Measurements from ENCODE around the gene UBTF. TPM values are rescaled to one million over a fixed set of nuclear protein-coding genes. Genes with fewer than 3 reads are reported as not detected.

The UBTF gene
- polyA plus RNA-seq, 1 donor (not counting 4 experiments of a cell fraction or from before 2014, with no cell fraction given) = 23.0 TPM

DNA sequence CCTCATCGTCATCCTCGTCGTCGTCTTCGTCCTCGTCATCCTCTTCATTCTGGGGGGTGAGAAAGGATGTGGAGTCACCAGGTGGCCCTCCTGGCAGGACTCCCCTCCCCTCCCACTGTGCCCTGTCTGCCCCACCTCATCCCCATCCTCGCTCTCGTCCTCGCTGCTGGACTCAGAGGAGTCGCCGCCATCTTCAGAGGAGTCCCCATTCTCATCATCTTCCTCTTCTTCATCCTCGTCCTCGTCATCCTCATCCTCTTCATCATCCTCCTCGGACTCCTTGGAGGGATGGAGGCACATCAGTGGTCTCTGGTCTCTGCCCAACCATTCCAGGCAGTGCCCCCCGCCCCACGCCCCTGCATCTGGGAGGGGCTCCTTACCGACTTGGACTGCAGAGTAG, 12.2 kb downstream of the UBTF start:
- no peak for FAIRE-seq
- no peak for TF ChIP-seq EZH2 (IDR thresholded peaks at IDR 0.05; ENCODE audit: low read length)
- TF ChIP-seq, protein P1, sequence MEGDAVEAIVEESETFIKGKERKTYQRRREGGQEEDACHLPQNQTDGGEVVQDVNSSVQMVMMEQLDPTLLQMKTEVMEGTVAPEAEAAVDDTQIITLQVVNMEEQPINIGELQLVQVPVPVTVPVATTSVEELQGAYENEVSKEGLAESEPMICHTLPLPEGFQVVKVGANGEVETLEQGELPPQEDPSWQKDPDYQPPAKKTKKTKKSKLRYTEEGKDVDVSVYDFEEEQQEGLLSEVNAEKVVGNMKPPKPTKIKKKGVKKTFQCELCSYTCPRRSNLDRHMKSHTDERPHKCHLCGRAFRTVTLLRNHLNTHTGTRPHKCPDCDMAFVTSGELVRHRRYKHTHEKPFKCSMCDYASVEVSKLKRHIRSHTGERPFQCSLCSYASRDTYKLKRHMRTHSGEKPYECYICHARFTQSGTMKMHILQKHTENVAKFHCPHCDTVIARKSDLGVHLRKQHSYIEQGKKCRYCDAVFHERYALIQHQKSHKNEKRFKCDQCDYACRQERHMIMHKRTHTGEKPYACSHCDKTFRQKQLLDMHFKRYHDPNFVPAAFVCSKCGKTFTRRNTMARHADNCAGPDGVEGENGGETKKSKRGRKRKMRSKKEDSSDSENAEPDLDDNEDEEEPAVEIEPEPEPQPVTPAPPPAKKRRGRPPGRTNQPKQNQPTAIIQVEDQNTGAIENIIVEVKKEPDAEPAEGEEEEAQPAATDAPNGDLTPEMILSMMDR (optimal IDR thresholded peaks at IDR 0.05 in 1 of 3, IDR thresholded peaks at IDR 0.05 in 1 of 3, conservative IDR thresholded peaks at IDR 0.05 in 1 of 3; ENCODE audit: extremely low read depth in 1 of 3, insufficient read depth in 2 of 3, low read length in 3 of 3) = no peak
- peaks cover 46% of the 10 kb centered on the region for H3K4me1 ChIP-seq (ENCODE audit: control insufficient read depth, extremely low read depth, insufficient read depth, low read length)
- H3K27ac ChIP-seq (ENCODE audit: control insufficient read depth, insufficient read depth, low read length) = no peak overlapping the region
- H3K9ac ChIP-seq (ENCODE audit: control insufficient read depth, extremely low read depth, insufficient read depth, low read length) = no peak overlapping the region
- DNase-seq (ENCODE audit: low read depth, low spot score) = no peak
- H3K4me2 ChIP-seq (ENCODE audit: control insufficient read depth, extremely low read depth, insufficient read depth, low read depth, low read length) = no peak overlapping the region
- dilution Hi-C loops (cut with MboI; ENCODE audit: extremely low pct_ligation_motif_present, low sequenced_read_pairs) = no loop called here
- peaks cover 26 to 40% of the 10 kb centered on the region in 2 experiments for H3K36me3 ChIP-seq (ENCODE audit: control insufficient read depth in 2 of 2, extremely low read depth in 1 of 2, insufficient read depth in 2 of 2, low read length in 2 of 2)
- no peaks in the 10 kb centered on the region for H3K27me3 ChIP-seq (ENCODE audit: control insufficient read depth, extremely low read depth, insufficient read depth, low read length)
- peaks cover 2% of the 10 kb centered on the region for H4K20me1 ChIP-seq (ENCODE audit: control insufficient read depth, extremely low read depth, insufficient read depth, low read length)
- H2AFZ ChIP-seq (ENCODE audit: control insufficient read depth, low read length) = no peak overlapping the region
- H3K79me2 ChIP-seq (ENCODE audit: control insufficient read depth, insufficient read depth, low read length) = no peaks in the 10 kb centered on the region
- no peak overlapping the region for H3K4me3 ChIP-seq (ENCODE audit: control insufficient read depth in 2 of 3, extremely low read depth in 1 of 3, insufficient read depth in 2 of 3, low read depth in 1 of 3, low read length in 3 of 3)
- no peaks in the 10 kb centered on the region for H3K9me3 ChIP-seq (ENCODE audit: control insufficient read depth, low read depth, low read length)
- peaks cover 5% of the 10 kb centered on the region for H3K9me1 ChIP-seq (ENCODE audit: control insufficient read depth, extremely low read depth, insufficient read depth, low read length)

- H3K27ac ChIP-seq (ENCODE audit: control insufficient read depth, insufficient read depth, low read length) = no peak overlapping the region
- H4K20me1 ChIP-seq (ENCODE audit: control insufficient read depth, extremely low read depth, insufficient read depth, low read length) = peaks cover 2% of the 10 kb centered on the region
- no peak overlapping the region for H2AFZ ChIP-seq (ENCODE audit: control insufficient read depth, low read length)
- H3K27me3 ChIP-seq (ENCODE audit: control insufficient read depth, extremely low read depth, insufficient read depth, low read length) = no peaks in the 10 kb centered on the region
- no peak for TF ChIP-seq EZH2 (IDR thresholded peaks at IDR 0.05; ENCODE audit: low read length)
- TF ChIP-seq, protein P1 (optimal IDR thresholded peaks at IDR 0.05 in 1 of 3, IDR thresholded peaks at IDR 0.05 in 1 of 3, conservative IDR thresholded peaks at IDR 0.05 in 1 of 3; ENCODE audit: extremely low read depth in 1 of 3, insufficient read depth in 2 of 3, low read length in 3 of 3) = no peak
- H3K9me1 ChIP-seq (ENCODE audit: control insufficient read depth, extremely low read depth, insufficient read depth, low read length) = peaks cover 5% of the 10 kb centered on the region
- no peak overlapping the region for H3K4me2 ChIP-seq (ENCODE audit: control insufficient read depth, extremely low read depth, insufficient read depth, low read depth, low read length)
- no peak for FAIRE-seq
- DNase-seq (ENCODE audit: low read depth, low spot score) = no peak
- no peaks in the 10 kb centered on the region for H3K9me3 ChIP-seq (ENCODE audit: control insufficient read depth, low read depth, low read length)
- peaks cover 46% of the 10 kb centered on the region for H3K4me1 ChIP-seq (ENCODE audit: control insufficient read depth, extremely low read depth, insufficient read depth, low read length)
- peaks cover 1% of the 10 kb centered on the region for H3K79me2 ChIP-seq (ENCODE audit: control insufficient read depth, insufficient read depth, low read length)
- H3K4me3 ChIP-seq (ENCODE audit: control insufficient read depth in 2 of 3, extremely low read depth in 1 of 3, insufficient read depth in 2 of 3, low read depth in 1 of 3, low read length in 3 of 3) = no peak overlapping the region
- dilution Hi-C loops (cut with MboI; ENCODE audit: extremely low pct_ligation_motif_present, low sequenced_read_pairs) = no loop called here
- no peak overlapping the region for H3K9ac ChIP-seq (ENCODE audit: control insufficient read depth, extremely low read depth, insufficient read depth, low read length)
- peaks cover 26 to 39% of the 10 kb centered on the region in 2 experiments for H3K36me3 ChIP-seq (ENCODE audit: control insufficient read depth in 2 of 2, extremely low read depth in 1 of 2, insufficient read depth in 2 of 2, low read length in 2 of 2)
These were observed 12.7 kb downstream of the UBTF start for GRCh38 chr17:44206825-44207155.
